Measurements from ENCODE around the gene GYPC. TPM values are rescaled to one million over a fixed set of nuclear protein-coding genes. Genes with fewer than 3 reads are reported as not detected.

Gene GYPC
- total and polyA plus RNA-seq, 2 of the 4 experiments (the other 2 are of a cell fraction), result 53.4 to 96.3 TPM

DNA sequence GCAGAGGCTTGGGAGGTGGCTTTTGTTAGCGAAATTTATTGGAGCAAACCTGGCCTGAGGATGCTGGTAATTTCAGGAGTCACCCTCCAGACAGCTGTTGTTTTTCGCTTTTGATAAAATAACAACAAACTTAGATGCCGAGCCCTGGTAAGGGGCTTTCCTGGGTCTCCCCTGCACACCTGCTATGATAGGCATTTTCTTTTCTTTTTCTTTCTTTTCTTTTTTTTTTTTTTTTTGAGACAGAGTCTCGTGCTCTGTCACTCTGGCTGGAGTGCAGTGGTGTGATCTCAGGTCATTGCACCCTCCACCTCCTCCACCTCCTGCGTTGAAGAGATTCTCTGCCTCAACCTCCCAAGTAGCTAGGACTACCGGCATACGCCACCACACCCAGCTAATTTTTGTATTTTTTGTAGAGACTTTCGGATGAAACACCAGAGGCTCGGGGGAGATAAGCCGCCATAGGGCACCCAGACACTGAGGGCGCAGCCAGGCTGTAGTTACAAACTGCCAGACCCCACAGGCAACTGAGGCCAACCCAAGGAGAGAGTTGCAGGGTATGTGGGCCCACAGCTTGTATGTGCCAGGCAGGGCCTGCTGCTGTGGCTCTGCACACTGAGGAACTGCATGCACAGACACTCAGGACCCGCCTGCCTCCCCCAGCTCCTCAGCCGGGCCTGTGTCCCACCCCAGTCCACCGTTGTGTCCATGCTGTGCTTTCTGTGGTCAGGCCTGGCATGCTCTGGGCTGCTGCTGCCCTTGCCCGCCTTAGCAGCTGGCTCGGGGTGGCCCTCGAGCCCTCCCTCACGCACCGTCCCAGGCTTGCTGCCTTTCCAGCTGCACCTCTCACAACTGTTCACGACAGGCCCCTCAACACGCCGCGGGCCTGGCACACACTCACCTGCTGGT is 3.9 kb downstream of the GYPC start:
- H2AFZ ChIP-seq (replicated peaks; ENCODE audit: low read length, poor library complexity), result peak overlapping the region; percentile 77

More for the DNA sequence above, 3.9 kb downstream of the GYPC start:
- peak overlapping the region; percentile 11; the same call in 1 of the 2 replicates for H3K23ac ChIP-seq (ENCODE audit: low read depth, low read length)
- H4K5ac ChIP-seq (ENCODE audit: low read depth, low read length), result peak overlapping the region; percentile 36
- peak overlapping the region; percentile 71 for H2BK5ac ChIP-seq (ENCODE audit: low read depth, low read length, poor library complexity, severe bottlenecking)
- in situ Hi-C loops (cut with MboI; ENCODE audit: low sequenced_read_pairs) (no loop called here), dilution Hi-C loops (cut with HindIII; ENCODE audit: low sequenced_read_pairs, unreplicated experiment) (no loop called here), intact Hi-C loops (cut with micrococcal nuclease) (loop anchor here (2.0 to 10.0 kb wide), 4 partner anchors 41 to 447 kb away; partner anchors contain the start of gene BIN1)
- H2AK9ac ChIP-seq (replicated peaks; ENCODE audit: low read depth, low read length, poor library complexity), result peak overlapping the region; percentile 49
- H3K9me3 ChIP-seq (ENCODE audit: control insufficient read depth, insufficient read depth, low read length), result no peaks in the 10 kb centered on the region
- peak overlapping the region; percentile 20 for H4K91ac ChIP-seq (ENCODE audit: insufficient read depth, low read depth, low read length)
- peak overlapping the region; percentile 24; the same call in 1 of the 2 replicates for H3K4me2 ChIP-seq (ENCODE audit: low read depth, low read length)
- H3K36me3 ChIP-seq (ENCODE audit: control insufficient read depth, insufficient read depth, low read length), result peaks cover 11% of the 10 kb centered on the region; the same call in 1 of the 2 replicates
- peak overlapping the region; percentile 22 for H3K18ac ChIP-seq (ENCODE audit: low read depth, low read length)
- DNase-seq (no peak), ATAC-seq (ENCODE audit: low read depth) (no peak)
- H3K56ac ChIP-seq (ENCODE audit: extremely low read depth, insufficient read depth, low read length), result 0 out of 2 replicates have a peak overlapping the region, but pooled peaks have one; percentile 45
- H4K8ac ChIP-seq (ENCODE audit: low read depth in 2 of 2, low read length in 2 of 2), result peak overlapping the region; percentile 5 to 53; a peak in 2 of 4 replicates
- peak overlapping the region; percentile 59; the same call in 2 of the 3 replicates for H2BK15ac ChIP-seq (ENCODE audit: low read depth, low read length)
- H2AK5ac ChIP-seq (ENCODE audit: low read depth, low read length), result peak overlapping the region; percentile 68
- WGBS, 2 experiments (ENCODE audit: extremely low coverage in 2 of 2, insufficient read length in 1 of 2), result 94% methylated on average over 9 of the region's 23 CpGs; no CpG with 5 or more reads in 1 of the 2 experiments
- POLR2A ChIA-PET (ENCODE audit: unreplicated experiment), result no interaction called here
- no peak overlapping the region; the same call in 1 of the 2 replicates for H3K9ac ChIP-seq (ENCODE audit: low read depth, low read length)
- no peak overlapping the region for H3K4me3 ChIP-seq (ENCODE audit: insufficient read depth, low read depth, low read length)
- H4K20me1 ChIP-seq (ENCODE audit: insufficient read depth, low read length), result peaks cover 36% of the 10 kb centered on the region
- CTCF ChIA-PET, result no interaction called here
- TF ChIP-seq MAZ (IDR thresholded peaks at IDR 0.05; ENCODE audit: borderline replicate concordance, low read depth, low read length), result no peak
- TF ChIP-seq, protein P1, sequence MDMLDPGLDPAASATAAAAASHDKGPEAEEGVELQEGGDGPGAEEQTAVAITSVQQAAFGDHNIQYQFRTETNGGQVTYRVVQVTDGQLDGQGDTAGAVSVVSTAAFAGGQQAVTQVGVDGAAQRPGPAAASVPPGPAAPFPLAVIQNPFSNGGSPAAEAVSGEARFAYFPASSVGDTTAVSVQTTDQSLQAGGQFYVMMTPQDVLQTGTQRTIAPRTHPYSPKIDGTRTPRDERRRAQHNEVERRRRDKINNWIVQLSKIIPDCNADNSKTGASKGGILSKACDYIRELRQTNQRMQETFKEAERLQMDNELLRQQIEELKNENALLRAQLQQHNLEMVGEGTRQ (IDR thresholded peaks at IDR 0.05; ENCODE audit: low read depth, low read length), result no peak
- TF ChIP-seq RCOR1 (IDR thresholded peaks at IDR 0.05; ENCODE audit: insufficient replicate concordance, low read length), result no peak
- BruUV-seq (replicated peaks), result no TSS peak
- peaks cover 20% of the 10 kb centered on the region for H3K4me1 ChIP-seq (ENCODE audit: control insufficient read depth, insufficient read depth, low read length)
- H3K27me3 ChIP-seq (ENCODE audit: control insufficient read depth, insufficient read depth, low read length), result no peaks in the 10 kb centered on the region
- peaks cover 10 to 57% of the 10 kb centered on the region in 2 experiments for H3K79me1 ChIP-seq (ENCODE audit: low read depth in 1 of 2, low read length in 2 of 2)
- H3K9me1 ChIP-seq (ENCODE audit: insufficient read depth, low read length), result peaks cover 7% of the 10 kb centered on the region; the same call in 1 of the 2 replicates
- peak overlapping the region; percentile 77 for H3K27ac ChIP-seq (ENCODE audit: insufficient read depth, low read length)
- peak overlapping the region; percentile 82; the same call in 1 of the 2 replicates for H2BK120ac ChIP-seq (ENCODE audit: low read depth, low read length)
- H3K14ac ChIP-seq (replicated peaks; ENCODE audit: low read depth, low read length), result peak overlapping the region; percentile 6; the same call in 1 of the 2 replicates
- H2BK20ac ChIP-seq (ENCODE audit: low read depth, low read length), result peak overlapping the region; percentile 35; the same call in 1 of the 2 replicates
- H3K4ac ChIP-seq (ENCODE audit: low read depth, low read length), result peak overlapping the region; percentile 67
